MCF 10A (cell line): Measurements from ENCODE around the gene NBL1. TPM values are rescaled to one million over a fixed set of nuclear protein-coding genes. Genes with fewer than 3 reads are reported as not detected.

Experiments used
- BruUV-seq: library from RNA; stranded (reverse); fragments of 400-500 nt; replicated peaks from 2 replicates; lab custom pipeline; 2021; lab: Mats Ljungman, UMichigan
- CTCF ChIA-PET: fragments of 300-600 bp; sonication (Branson Sonifier 250); formaldehyde crosslinking; extraction: SDS; loops from one replicate; lab custom pipeline; 2021; ENCODE audit warnings: antibody characterized with exemption, inconsistent platforms; lab: Yijun Ruan, JAX
- POLR2A ChIA-PET: fragments of 300-600, 350-650 bp; sonication (Branson Sonifier 250); formaldehyde crosslinking; extraction: SDS; loops from one replicate; lab custom pipeline; 2020; ENCODE audit warnings: antibody characterized with exemption, inconsistent platforms; lab: Yijun Ruan, JAX
- DNase-seq: peaks from one replicate; pipeline ENCODE4 v3.0.0-alpha.2; 2018; ENCODE audit not compliant: unreplicated experiment
- H3K27ac Mint-ChIP-seq: one replicate; pipeline ENCODE4 v1.8.0; 2022; ENCODE audit warnings: mild to moderate bottlenecking, low read depth, mixed read lengths; ENCODE audit not compliant: unreplicated experiment
- H3K27me3 Mint-ChIP-seq: one replicate; pipeline ENCODE4 v1.8.0; 2022; ENCODE audit warnings: mixed read lengths; ENCODE audit not compliant: insufficient read depth, unreplicated experiment
- H3K36me3 Mint-ChIP-seq: one replicate; pipeline ENCODE4 v1.8.0; 2022; ENCODE audit warnings: mild to moderate bottlenecking, moderate library complexity, mixed read lengths; ENCODE audit not compliant: insufficient read depth, unreplicated experiment
- H3K4me1 Mint-ChIP-seq: one replicate; pipeline ENCODE4 v1.8.0; 2022; ENCODE audit warnings: mixed read lengths; ENCODE audit not compliant: insufficient read depth, unreplicated experiment
- H3K4me3 Mint-ChIP-seq: one replicate; pipeline ENCODE4 v1.8.0; 2022; ENCODE audit warnings: mild to moderate bottlenecking, moderate library complexity, mixed read lengths; ENCODE audit not compliant: unreplicated experiment
- H3K9me3 Mint-ChIP-seq: one replicate; pipeline ENCODE4 v1.8.0; 2022; ENCODE audit warnings: mixed read lengths; ENCODE audit not compliant: unreplicated experiment
- intact Hi-C: fragments of 100-400 bp; cut with micrococcal nuclease; formaldehyde crosslinking; loops from 2 replicates; pipeline ENCODE4 v1.14.1; 2022
- total RNA-seq: library from RNA; stranded (reverse); gene quantifications from 2 replicates; pipeline ENCODE4 v1.2.3, GENCODE V29; 2022
- TF ChIP-seq, protein P1 (sequence below): fragments of 200-600 bp; IDR thresholded peaks from one replicate; pipeline ENCODE4 v1.8.0; 2022; ENCODE audit warnings: antibody characterized with exemption, mild to moderate bottlenecking; ENCODE audit not compliant: unreplicated experiment

NBL1 gene
- total RNA-seq, 1 experiment from 2014 or later, result 70.4 TPM

DNA sequence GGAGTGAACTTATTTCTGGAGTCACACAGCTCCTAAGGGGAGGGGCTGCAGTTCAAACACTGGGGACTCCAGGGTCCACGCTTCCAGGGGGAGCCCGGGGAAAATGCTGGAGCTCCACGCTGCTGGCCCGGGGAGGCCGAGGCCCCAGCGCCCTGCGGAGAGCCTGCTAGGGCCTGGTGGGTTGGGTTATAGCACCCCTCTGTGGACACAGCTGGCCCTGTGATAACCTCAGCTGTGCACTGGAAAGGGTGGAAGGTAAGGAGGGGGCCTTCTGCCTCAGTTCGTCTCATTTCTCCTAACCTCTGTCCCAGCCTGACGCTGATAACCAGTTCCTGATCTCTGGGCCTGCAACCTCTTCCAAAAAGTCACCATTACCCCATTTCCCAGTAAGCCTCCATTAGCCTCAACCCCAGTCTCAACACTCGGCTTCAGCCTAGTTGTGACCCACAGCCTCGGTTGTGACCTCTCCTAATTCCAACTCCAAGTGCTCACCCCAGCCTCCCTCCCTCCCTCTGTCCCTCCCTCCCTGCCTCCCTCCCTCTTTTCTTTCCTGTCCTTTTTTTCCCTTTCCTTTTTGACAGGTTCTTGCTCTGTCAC lies 7.1 kb downstream of the NBL1 start:
- H3K9me3 Mint-ChIP-seq, result no peaks in the 10 kb centered on the region
- H3K4me3 Mint-ChIP-seq, result no peak overlapping the region
- peaks cover 50% of the 10 kb centered on the region for H3K4me1 Mint-ChIP-seq
- H3K27me3 Mint-ChIP-seq, result no peaks in the 10 kb centered on the region
- TF ChIP-seq, protein P1, sequence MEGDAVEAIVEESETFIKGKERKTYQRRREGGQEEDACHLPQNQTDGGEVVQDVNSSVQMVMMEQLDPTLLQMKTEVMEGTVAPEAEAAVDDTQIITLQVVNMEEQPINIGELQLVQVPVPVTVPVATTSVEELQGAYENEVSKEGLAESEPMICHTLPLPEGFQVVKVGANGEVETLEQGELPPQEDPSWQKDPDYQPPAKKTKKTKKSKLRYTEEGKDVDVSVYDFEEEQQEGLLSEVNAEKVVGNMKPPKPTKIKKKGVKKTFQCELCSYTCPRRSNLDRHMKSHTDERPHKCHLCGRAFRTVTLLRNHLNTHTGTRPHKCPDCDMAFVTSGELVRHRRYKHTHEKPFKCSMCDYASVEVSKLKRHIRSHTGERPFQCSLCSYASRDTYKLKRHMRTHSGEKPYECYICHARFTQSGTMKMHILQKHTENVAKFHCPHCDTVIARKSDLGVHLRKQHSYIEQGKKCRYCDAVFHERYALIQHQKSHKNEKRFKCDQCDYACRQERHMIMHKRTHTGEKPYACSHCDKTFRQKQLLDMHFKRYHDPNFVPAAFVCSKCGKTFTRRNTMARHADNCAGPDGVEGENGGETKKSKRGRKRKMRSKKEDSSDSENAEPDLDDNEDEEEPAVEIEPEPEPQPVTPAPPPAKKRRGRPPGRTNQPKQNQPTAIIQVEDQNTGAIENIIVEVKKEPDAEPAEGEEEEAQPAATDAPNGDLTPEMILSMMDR, result peak; percentile 50
- H3K36me3 Mint-ChIP-seq, result peaks cover 33% of the 10 kb centered on the region
- no TSS peak for BruUV-seq
- no peak for DNase-seq
- POLR2A ChIA-PET, result interaction anchor here (0.7 to 1.2 kb wide), 5 partner anchors 9 to 213 kb away, joined by 3 to 4 read pairs (median 3); no protein-coding TSS in a partner anchor
- CTCF ChIA-PET, result interaction anchor here (0.6 to 4.5 kb wide), 9 partner anchors 11 to 307 kb away, joined by 3 to 25 read pairs (median 4); no protein-coding TSS in a partner anchor
- intact Hi-C loops, result loop anchor here (1.0 to 5.0 kb wide), 2 partner anchors 69 to 164 kb away; no protein-coding TSS in a partner anchor
- peak overlapping the region; percentile 75 for H3K27ac Mint-ChIP-seq

DNA sequence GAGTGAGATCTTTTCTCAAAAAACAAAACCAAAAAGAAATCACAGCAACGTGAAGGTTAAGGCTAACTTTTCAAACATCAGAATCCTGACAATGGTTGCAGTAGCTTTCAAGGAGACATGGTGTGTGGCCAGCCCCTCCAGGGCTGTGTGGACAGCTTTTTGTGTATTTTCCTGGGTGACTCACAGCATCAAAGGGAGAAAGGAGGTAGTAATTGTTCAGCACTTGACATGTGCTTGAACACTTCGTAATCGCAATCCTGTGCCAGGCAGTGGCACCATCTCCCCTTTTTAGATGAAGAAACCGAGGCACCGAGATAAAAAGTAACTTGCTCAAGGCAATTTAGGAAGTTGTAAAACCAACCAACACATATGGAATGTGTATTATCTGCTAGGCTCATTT lies 10.3 kb downstream of the NBL1 start:
- no TSS peak for BruUV-seq
- Mint-ChIP-seq H3K27me3 (no peaks in the 10 kb centered on the region), H3K4me1 (peaks cover 31% of the 10 kb centered on the region), H3K9me3 (no peaks in the 10 kb centered on the region), H3K36me3 (peaks cover 45% of the 10 kb centered on the region), H3K27ac (no peak overlapping the region), H3K4me3 (no peak overlapping the region)
- CTCF ChIA-PET, result interaction anchor here (0.6 to 4.5 kb wide), 26 partner anchors 8 to 342 kb away, joined by 3 to 25 read pairs (median 4); no protein-coding TSS in a partner anchor
- TF ChIP-seq, protein P1, result no peak
- POLR2A ChIA-PET, result interaction anchor here (1.0 to 1.6 kb wide), 3 partner anchors 14 to 219 kb away, joined by 3 to 6 read pairs (median 5); a partner anchor contains a TSS
- peak; percentile 74 for DNase-seq
- intact Hi-C loops, result loop anchor here (5.0 kb wide), 1 partner anchor 72 kb away; no protein-coding TSS in a partner anchor

- no peaks in the 10 kb centered on the region for H3K27me3 Mint-ChIP-seq
- no peak overlapping the region for H3K4me3 Mint-ChIP-seq
- peaks cover 32% of the 10 kb centered on the region for H3K4me1 Mint-ChIP-seq
- intact Hi-C loops, result loop anchor here (5.0 kb wide), 1 partner anchor 73 kb away; no protein-coding TSS in a partner anchor
- ChIA-PET POLR2A (interaction anchor here (1.6 kb wide), 1 partner anchor 58 kb away, joined by 5 read pairs; a partner anchor contains a TSS), CTCF (interaction anchor here (0.6 to 1.3 kb wide), 7 partner anchors 17 to 264 kb away, joined by 3 to 5 read pairs (median 3); no protein-coding TSS in a partner anchor)
- H3K27ac Mint-ChIP-seq, result no peak overlapping the region
- no peak for DNase-seq
- no peaks in the 10 kb centered on the region for H3K9me3 Mint-ChIP-seq
- no TSS peak for BruUV-seq
- H3K36me3 Mint-ChIP-seq, result peaks cover 42% of the 10 kb centered on the region
- TF ChIP-seq, protein P1, result no peak
These were observed 11.0 kb downstream of the NBL1 start for GRCh38 chr1:19654886-19655717.

DNA sequence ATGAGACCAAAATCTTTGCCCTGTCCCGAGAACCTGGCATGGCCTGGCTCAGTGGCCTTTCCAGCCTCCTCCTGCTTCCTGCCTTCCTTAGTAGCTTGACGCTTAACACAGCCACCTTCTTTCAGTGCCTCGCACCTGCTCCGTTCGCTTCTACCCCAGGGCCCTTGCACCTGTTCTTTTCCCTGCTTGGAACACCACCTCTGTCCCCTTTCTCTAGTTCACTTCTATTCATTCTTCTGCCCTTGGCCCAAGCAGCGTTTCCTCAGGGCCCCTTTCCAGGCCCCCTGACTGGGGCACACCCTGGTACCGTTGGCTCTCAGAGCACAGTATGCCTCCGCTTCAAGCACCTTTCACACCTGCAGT lies 11.6 kb downstream of the NBL1 start:
- Mint-ChIP-seq H3K9me3 (no peaks in the 10 kb centered on the region), H3K4me1 (peaks cover 31% of the 10 kb centered on the region), H3K27ac (no peak overlapping the region), H3K36me3 (peaks cover 40% of the 10 kb centered on the region), H3K27me3 (no peaks in the 10 kb centered on the region), H3K4me3 (no peak overlapping the region)
- POLR2A ChIA-PET, result no interaction called here
- no TSS peak for BruUV-seq
- DNase-seq, result no peak
- intact Hi-C loops, result no loop called here
- CTCF ChIA-PET, result interaction anchor here (0.6 kb wide), 1 partner anchor 92 kb away, joined by 3 read pairs; no protein-coding TSS in a partner anchor
- TF ChIP-seq, protein P1, result no peak
